Measurements from ENCODE around the gene PIM1.

DNA sequence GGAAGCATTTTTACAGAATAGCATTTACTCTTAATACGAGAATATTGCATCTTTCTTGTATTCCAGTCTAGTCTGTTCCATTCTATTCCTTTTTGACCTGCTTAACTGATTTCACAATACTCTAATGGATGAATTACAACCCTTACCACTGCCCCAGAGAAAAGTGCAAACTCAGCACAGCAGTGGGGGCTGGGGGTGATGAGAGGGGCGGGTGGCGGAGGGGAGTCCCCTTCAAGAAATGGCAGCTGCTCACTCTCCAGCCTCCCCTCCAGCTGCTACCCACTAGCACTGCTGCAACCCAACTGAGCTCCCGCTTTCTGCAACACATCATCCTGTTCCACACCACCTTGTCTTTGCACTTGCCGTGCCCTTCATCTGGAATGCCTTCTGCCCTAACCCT lies 30.1 kb downstream of the PIM1 start:
- TF ChIP-seq EZH2 (IDR thresholded peaks at IDR 0.05) (no peak), POLR2AphosphoS5 (IDR thresholded peaks at IDR 0.05; ENCODE audit: borderline replicate concordance, low read depth, low read length) (no peak)
